GM19372 (cell line): ENCODE measurements around the gene TIMP2.
"Not testable (repeated sequence)": the region's sequence is repeated elsewhere in the genome, so short reads cannot be mapped to it uniquely, and the experiment has no call there.

ENCODE experiments used
- ATAC-seq: cut with Tn5 transposase; IDR thresholded peaks from one replicate; pipeline ENCODE4 v1.9.1; 2021; ENCODE audit warnings: mild to moderate bottlenecking, low read depth, moderate library complexity; ENCODE audit not compliant: unreplicated experiment

TIMP2 gene

DNA sequence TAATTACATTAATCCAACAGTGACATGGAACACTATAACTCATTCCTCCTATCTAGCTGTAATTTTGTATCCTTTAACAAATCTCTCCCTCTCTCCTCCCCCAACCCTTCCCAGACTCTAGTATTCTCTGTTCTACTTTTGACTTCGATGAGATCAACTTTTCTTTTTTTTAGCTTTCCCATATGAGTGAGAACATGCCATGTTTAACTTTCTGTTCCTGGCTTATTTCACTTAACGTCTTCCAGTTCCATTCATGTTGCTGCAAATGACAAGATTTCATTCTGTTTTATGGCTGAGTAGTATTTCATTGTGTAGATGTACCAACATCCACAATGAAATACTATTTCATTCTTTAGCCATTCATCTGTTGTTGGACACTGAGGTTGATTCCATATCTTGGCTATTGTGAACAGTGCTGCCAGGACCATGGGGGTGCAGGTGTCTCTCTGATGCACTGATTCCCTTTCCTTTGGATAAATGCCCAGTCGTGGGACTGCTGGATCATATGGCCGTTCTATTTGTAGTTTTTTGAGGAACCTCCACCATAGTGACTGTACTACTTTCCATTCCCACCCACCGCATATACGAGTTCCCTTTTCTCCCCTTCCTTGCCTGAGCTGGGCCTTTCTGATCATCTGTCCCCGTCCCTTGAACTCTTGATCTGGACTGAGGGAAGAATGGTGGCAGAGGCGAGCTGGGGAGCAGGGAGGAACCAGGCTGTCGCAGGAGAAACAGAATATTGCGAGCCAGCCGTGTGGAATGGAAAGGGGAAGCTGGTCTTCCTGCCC lies 14.5 kb downstream of the TIMP2 start:
- no peak for ATAC-seq

DNA sequence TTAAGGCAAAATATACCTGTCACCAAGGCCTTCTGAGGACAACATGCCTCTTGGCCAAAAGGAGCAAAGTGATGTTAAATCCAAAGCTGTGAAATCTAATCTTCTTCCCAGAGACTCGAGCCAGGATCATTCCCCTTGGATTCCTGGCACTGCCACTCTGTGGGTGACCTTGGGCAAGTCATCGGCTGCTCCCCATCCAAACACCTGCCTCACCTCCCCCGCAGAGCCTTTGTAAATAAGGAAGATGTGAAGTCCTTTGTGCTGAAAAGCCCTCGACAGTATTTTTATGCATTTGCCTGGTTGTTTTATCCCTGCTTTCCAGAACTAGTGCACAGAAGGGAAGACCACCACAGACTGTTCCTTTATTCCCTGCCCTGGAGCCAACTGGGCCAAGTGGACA lies 16.8 kb downstream of the TIMP2 start:
- ATAC-seq, result no peak

DNA sequence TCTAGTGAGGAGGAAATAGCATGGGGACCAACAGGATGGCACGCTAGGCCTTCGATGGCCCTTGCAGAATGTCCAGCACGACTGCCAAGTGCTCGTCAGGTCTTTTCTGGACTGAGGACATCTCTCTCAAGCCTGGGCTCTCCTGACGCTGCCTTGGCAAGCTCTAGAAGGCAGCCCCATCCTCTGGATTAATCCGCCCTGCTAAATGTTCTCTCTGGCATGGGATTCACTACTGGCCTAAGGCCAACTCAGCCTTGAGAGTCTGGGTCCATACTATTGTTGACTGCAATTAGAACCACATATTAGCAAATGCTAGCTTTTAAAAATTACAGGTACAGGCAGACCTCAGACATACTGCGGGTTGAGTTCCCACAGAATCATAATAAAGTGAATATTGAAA lies 19.6 kb downstream of the TIMP2 start:
- ATAC-seq, result no peak

DNA sequence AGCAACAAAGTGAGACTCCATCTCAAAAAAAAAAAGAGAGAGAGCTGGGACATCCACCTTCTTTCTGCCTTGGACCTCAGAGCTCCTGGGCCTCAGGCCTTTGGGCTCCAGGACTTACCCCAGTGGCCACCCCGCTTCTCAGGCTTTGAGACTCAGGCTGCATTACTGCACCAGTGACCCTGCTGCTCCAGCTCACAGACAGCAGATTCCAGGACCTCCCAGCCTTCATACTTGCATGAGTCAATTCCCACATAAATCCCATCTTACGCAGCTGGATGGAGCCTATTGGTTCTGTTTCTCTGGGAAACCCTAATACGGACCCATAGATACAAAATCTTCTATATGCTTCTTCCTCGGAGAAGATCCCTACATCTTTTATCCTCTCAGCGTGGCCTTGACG lies 20.1 kb downstream of the TIMP2 start:
- ATAC-seq, result no peak

DNA sequence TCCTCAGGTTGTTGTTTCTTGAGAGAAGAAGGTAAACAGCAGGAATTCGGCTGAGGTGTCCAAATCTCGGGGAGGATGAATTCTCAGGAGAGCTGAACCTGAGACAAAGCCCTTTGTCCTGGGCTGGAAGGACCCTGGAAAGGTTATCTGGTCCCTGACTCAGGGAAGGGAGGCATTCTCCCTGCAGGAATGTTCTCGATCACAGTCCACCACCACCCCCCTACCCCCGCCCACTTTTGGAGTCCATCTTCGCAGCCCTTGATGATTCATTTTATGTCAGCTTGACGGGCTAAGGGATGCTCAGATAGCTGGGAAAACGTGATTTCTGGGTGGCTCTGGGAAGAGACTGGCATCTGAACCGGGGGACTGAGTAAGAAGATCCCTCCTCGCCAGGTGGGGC lies 20.8 kb downstream of the TIMP2 start:
- ATAC-seq, result no peak

DNA sequence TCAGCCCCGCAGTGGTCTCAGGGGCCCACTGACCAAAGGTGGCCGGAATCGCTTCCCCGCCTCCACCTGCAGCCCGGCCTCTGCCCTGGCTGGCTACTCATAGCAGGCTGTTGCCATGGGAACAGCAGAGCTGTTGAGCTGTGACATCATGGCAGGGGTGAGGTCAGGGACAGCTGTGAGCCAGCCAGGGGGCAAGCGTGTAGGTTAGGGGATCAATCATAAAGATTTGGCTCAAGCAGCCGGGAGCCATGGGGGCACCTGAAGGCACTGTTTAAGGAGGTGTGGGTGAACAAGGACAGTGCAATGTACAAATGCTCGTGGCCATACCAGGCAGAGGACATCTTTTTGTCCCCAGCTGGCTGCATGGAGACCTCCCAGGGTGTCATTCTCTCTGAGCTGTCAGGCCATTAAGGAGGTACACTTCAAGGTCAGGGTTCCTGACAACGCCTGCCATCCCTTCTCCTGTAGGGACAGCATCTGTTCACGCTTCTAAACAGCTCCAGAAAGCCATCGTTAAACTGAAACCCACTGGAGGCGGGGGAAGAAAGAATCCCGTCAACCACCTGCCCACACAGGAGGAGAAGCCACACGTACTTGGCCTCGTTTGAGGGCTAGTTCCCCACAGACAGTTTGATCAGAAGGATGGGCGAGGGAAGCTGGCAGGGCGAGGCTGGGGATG lies 21.9 kb downstream of the TIMP2 start, which contains the start of gene CEP295NL:
TSS of gene CEP295NL (minus strand) at position 101 of the 679 bp plus-strand sequence. CDS start 1,373 bp downstream, outside the sequence.
- no peak for ATAC-seq

DNA sequence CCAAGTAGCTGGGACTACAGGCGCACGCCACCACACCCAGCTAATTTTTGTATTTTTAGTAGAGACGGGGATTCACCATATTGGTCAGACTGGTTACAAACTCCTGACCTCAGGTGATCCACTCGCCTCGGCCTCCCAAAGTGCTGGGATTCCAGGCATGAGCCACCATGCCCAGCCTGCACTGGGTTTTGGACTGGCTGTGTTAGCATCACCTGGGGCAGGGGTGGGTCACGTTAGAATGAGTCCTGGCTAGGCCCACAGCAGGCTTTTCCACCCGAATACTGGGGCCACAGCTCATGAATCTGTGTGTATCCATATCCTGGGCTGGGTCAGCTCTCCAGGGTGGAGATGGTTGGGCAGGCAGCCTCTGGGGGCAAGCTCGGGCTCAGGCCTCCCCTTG lies 23.0 kb downstream of the TIMP2 start:
- ATAC-seq, result not testable (repeated sequence)

DNA sequence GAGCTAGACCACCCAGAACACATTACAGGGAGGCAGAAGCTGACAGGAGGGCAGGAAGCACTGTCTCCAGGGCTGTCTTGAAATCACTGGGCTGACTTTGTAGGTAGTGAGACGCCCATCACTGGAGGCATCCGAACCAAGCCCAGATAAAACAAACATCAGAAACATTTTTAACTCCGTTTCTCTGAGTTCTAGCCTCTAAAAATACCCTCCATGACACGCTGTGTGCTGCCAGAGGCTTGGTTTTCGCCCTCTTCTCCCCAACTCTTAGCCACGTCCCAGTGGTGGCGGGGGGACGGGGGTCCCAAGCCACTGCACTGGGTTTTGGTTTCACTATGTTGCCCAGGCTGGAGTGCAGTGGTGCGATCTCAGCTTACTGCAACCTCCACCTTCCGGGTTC lies 23.4 kb downstream of the TIMP2 start:
- ATAC-seq, result no peak

DNA sequence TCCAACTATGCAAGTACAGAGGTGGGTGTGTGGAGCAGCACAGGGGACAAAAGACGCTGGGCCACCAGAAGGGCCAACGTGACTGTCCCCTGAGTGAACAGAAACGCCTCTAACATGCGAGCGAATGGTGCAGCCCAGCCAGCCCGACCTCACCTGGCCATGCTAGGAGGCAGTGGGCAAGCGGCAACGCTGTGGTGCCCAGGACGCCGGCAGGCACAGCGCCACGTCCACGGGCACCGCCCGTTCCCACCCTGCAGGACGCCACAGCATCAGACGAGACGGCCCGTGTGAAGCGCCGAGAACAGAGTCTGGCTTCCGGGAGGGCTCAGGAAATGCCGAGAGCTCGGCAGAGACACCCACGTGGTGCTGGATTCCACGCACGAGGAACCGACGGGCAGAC lies 24.4 kb downstream of the TIMP2 start:
- ATAC-seq, result no peak

DNA sequence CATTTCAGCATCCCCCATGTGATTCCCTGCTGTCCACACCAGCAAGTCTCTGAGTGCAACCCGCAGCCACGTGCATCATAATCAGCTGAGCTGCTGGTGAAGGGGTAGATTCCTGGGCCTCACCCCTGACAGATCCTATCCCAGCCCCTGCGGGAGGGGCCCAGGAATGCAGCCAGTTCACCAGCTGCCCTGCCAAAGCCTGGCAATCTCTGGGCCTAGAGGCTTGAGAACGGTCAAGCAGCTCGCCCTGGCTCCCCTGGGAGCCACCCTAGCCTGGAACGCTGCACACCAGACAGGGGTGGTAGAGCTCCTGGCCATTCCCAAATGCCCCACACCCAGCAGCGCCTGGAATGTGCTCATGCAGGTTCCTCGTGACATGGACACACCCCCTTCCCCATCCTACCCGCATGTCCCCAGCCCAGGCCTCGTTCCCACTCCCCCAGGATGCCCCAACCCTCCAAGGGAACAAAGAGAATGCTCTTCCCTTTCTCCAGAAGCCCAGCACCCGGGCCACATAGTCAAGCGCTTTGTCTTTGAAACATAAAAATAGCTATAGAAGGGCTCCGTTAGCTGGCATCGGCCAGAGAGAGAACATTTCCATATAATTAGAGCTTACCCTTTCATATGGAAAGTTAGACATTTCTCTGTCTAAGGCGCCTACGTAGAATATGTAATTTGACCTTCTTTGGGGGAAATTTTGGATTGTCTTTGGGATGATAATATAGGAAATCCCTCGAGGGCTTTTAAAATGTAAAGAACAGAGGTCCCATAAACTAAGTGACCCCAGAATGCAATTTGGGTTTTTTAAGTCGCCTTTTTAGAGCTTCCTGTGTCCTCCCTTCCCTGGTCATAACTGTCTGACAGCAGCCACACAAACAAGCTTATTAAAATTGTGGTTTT lies 25.6 kb downstream of the TIMP2 start:
- ATAC-seq, result no peak

DNA sequence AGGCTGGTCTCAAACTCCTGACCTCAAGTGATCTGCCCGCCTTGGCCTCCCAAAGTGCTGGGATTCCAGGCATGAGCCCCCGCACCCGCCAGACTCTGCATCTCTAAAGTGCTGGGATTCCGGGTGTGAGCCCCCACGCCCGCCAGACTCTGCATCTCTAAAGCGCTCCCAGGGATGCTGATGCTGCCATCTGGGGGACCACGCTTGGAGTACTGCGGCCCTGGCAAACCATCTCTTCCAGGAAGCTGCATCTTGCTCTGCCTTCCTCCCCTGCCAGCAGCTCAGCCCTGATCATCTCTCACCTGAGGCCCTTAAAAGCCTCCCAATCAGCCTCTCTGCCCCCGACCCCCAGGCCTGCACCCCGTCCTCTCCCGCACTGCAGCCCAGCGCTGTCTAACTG lies 26.2 kb downstream of the TIMP2 start:
- no peak for ATAC-seq

DNA sequence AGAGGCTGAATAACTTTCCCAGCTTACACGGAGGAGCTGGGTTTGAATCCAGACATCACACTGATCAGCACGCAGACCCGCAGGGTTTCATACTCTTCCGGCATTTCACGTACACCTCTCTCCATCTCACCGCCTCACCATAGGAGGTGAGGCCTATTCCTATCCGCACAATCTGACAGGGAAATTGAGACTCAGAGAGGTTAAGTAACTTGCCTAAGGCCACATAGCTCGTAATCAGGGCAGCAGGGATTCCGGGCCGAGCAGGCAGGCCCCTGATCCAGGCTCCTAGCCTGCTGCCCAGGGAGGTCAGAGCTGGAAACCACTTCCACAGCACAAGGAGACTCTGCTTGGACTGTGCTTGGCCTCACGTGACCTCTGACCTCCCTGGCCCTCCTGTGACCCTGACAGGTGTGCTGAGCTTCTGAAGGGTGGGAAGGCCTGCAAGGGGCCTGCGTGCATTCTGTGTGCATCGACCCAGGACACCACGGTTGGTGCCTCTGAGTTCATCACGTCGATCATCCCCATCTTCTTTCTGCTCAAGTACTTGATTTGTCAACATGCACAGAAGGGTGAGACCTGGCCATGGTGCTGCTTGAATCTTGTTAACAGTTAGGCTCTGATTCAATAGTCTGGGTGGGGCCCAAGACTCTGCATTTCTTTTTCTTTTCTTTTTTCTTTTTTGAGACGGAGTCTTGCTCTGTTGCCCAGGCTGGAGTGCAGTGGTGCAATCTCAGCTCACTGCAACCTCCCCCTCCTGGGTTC lies 26.9 kb downstream of the TIMP2 start:
- ATAC-seq, result no peak

DNA sequence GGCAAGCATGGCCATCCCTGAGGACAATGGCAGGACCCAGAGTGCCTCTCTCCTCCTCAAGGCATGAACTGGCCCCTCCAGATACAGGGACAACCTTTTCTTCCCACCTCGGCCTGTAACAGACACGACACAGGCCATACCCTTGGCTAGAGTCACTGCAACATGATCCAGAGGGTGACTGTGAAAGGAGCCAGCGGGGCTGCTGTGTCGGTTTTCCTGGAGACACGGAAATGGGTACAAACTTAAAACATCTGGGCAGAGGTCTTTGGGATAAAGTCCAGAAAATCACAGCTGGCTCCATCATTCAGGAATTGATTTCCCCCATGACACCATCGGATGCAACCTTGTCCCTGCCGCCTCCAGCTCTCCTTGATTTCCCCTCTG lies 27.5 kb downstream of the TIMP2 start:
- no peak for ATAC-seq

DNA sequence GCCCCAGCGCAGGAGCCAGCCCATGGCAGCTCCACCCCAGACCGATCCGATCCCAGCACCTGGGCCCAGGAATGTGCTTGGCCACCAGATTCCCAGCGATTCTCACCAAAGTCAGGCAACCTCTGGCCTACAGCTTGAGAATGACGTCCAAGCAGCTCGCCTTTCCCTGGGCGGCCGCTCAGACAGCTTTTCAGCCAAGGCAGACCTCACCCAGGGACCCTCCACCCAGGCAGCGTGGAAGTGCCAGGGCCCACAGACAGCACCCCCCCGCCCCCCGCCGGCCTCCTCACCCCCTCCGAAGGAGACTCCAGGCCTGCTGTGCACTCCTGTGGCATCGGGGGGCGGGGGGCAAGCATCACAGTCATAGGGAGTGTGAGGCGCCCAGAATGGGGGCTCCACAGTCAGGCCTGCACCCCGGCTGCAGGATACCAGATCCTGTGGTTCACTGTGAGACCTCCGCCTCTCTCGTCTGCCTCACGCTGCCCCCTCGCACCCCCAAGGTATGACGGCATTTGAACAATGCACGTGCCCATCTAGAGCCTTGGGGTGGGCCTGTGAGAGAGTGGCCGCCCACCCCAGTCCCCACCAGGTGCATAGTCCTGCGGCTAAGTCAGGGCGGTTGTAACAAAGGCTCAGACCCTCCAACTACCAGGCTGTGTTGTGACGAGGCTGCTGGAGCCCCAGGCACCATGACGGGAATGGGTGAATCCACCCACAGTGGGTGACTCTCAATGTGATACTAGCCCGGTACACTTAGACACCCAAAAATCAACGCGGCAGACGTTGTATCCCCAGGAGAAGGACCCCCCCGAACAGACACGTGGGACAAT lies 28.1 kb downstream of the TIMP2 start:
- no peak for ATAC-seq

DNA sequence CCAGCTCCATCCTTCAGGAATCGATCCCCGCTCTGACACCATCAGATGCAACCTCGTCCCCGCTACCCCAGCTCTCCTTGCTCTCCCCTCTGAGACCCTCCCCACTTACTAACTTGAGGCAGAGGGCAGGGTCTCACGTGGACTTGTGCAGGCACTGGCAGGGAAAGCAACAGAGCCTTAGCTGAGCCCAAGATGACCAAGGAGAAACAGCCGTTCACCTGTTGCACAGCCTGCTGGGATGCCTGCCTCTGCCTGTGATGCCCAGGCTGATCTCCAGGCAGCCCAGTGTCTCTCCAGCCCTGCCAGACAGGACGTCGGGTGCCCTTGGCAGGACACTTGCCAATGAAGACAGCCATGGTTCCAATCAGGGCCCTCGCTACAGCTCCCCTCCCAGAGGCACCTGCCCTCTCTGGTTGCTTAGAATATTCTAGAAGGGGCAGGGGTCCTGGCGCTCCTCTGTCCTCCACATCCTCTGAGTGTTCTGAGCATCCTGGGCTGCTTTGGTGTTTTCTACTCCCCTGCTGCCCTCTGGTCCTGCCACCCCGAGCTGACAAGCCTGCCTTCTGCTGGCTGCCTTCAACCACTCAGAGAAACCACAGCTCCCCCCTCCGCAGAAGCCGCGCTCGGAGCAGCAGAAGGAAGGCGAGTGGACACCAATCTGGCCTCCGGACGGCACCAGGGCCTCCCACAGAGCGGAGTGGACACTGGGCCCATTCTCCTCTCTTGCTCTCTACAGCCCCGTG lies 28.9 kb downstream of the TIMP2 start:
- no peak for ATAC-seq

DNA sequence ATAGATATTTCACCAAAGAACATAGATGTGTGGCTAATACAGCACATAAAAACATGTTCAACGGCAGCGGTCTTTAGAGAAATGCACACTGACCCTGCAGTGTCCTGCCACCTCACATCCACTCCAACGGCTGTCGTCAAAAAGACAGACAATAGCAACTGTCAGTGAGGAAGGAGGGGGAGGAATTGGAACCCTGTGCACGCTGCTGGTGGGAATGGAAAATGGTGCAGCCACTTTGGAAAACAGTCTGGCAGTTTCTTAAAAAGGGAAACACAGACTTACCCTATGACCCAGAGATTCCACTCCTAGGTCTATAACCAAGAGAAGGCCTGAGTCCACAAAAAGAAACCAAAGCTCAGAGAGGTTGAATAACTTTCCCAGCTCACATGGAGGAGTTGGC lies 29.9 kb downstream of the TIMP2 start:
- ATAC-seq, result no peak

DNA sequence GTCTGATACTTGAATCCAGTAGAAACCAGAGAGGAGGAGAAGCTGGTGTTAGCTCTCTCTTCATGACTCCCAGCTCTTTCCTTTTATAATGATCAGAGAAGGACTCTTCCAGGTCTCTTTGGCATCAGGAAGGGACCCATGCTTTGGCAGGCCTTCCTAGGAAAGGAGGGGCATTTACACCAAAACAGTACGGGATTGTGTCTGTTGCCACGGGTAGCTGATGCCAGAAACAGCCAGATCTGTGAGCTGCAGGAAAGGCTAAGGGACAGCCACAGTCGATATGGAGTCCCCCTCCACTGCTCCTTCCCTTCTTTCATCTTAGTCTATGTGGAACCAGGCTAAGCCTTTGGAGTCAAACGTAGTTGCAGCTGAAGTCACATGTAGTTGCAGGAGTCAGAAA lies 31.5 kb downstream of the TIMP2 start:
- no peak for ATAC-seq

DNA sequence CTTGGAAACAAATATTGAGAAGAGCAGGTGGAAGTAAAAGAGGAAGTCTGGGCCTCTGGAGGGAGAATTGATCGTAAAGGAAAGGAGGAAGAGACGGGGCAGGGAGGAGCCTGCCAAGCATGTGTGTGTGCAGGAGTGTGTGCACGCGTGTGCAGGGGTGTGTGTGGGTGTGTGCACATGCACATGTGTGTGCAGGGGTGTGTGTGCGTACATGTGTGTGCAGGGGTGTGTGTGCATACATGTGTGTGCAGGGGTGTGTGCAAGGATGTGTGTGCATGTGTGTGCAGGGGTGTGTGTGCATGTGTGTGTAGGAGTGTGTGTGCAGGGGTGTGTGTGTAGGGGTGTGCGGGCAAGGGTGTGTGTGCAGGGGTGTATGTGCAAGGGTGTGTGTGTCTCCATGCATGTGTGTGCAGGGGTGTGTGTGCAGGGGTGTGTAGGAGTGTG lies 32.2 kb downstream of the TIMP2 start:
- no peak for ATAC-seq

DNA sequence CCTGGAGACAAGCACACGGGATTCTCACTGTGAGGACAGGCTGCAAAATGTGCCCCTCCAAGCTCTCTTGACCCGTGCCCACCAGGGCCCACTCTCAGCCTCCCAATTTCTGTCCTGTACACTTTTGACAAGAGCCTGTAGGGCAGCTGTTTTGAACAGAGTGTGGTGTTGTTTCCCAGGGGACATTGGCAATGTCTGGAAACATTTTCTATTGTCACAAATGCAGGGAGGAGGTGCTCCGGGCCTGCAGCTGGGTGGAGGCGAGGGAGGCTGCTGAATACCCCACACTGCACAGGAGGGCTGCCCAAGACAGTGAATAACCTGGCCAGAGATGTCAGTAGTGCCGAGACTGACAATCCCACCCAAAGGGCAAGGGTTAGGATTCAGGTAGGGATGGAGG lies 32.7 kb downstream of the TIMP2 start:
- no peak for ATAC-seq
